NT2/D1 (cell line): Measurements from ENCODE around the gene PTH2R.

Experiments used
- DNase-seq: peaks from one replicate; pipeline ENCODE4 v3.0.0-alpha.2; 2011; ENCODE audit warnings: low read depth, low spot score
- H3K27me3 ChIP-seq: 2 replicates; pipeline ENCODE4 v1.6.0; 2011; ENCODE audit warnings: mild to moderate bottlenecking; ENCODE audit not compliant: insufficient read length, insufficient read depth
- H3K36me3 ChIP-seq: 2 replicates; pipeline ENCODE4 v1.6.1; 2011; ENCODE audit warnings: mild to moderate bottlenecking, low read length, mixed read lengths; ENCODE audit not compliant: insufficient read depth, insufficient read length
- H3K4me1 ChIP-seq: 2 replicates; pipeline ENCODE4 v1.5.1; 2011; ENCODE audit not compliant: insufficient read depth, insufficient read length
- H3K4me3 ChIP-seq: 2 replicates; pipeline ENCODE4 v1.5.1; 2011; ENCODE audit warnings: low read depth; ENCODE audit not compliant: insufficient read length
- H3K9ac ChIP-seq: 2 replicates; pipeline ENCODE4 v1.6.0; 2011; ENCODE audit warnings: low read depth; ENCODE audit not compliant: insufficient read length
- H3K9me3 ChIP-seq: 2 replicates; pipeline ENCODE4 v1.5.1; 2011; ENCODE audit warnings: mild to moderate bottlenecking, low read length; ENCODE audit not compliant: insufficient read depth
- SUZ12 ChIP-seq: IDR thresholded peaks from 2 replicates; pipeline ENCODE4 v1.6.1; 2011; ENCODE audit not compliant: insufficient read length, insufficient read depth; ENCODE audit errors: extremely low read depth
- YY1 ChIP-seq: IDR thresholded peaks from 2 replicates; pipeline ENCODE4 v1.6.1; 2011; ENCODE audit not compliant: insufficient read length, insufficient read depth
- ZNF274 ChIP-seq: IDR thresholded peaks from 2 replicates; pipeline ENCODE4 v1.6.1; 2011; ENCODE audit warnings: mild to moderate bottlenecking, low read depth, low read length

PTH2R gene

DNA sequence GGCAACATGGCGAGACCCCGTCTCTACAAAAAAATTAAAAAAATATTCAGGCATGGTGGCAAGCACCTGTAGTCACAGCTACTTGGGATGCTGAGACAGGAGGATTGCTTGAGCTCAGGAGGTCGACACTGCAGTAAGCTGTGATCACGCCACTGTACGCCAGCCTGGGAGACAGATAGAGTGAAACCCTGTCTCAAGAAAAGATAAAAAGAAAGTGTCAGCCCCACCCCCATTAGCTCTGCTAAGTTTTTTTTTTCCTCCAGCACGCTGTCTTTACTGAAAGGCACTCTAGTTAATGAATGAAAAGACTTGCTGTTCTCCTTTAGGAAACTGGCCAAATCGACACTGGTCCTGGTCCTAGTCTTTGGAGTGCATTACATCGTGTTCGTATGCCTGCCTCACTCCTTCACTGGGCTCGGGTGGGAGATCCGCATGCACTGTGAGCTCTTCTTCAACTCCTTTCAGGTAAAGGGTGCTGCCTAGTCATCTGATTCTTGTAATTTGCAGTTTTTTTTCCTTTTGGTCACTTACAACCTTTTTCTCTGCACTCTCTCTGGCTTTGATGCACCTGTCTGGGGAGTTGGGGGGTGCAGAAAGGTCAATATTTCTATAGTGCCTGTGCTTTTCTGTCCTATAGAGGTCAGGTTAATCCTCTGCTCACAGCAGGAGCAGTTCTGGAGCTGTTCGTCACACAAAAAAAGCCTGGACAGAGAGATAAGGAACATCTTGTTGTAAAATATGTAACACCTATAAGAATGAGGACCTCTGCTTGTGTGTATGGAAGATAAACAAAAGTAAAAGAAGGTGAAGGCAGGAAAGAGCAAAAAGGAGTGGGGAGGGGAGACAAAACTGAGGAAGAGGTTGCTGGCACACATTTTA, 82.3 kb downstream of the PTH2R start:
- H3K4me3 ChIP-seq: no peak overlapping the region
- no peaks in the 10 kb centered on the region for H3K36me3 ChIP-seq
- TF ChIP-seq SUZ12: no peak
- TF ChIP-seq YY1: no peak
- TF ChIP-seq ZNF274: no peak
- no peak for DNase-seq
- no peak overlapping the region for H3K9ac ChIP-seq
- H3K4me1 ChIP-seq: no peaks in the 10 kb centered on the region
- no peaks in the 10 kb centered on the region for H3K27me3 ChIP-seq
- no peaks in the 10 kb centered on the region for H3K9me3 ChIP-seq

- DNase-seq: no peak
- Histone ChIP-seq H3K9me3 (no peaks in the 10 kb centered on the region), H3K36me3 (no peaks in the 10 kb centered on the region), H3K4me3 (no peak overlapping the region), H3K27me3 (no peaks in the 10 kb centered on the region), H3K9ac (no peak overlapping the region), H3K4me1 (no peaks in the 10 kb centered on the region)
- TF ChIP-seq ZNF274 (no peak), YY1 (no peak), SUZ12 (no peak)
Observed at GRCh38 chr2:208489687-208490086, 83.1 kb downstream of the PTH2R start.

- Histone ChIP-seq H3K27me3 (no peaks in the 10 kb centered on the region), H3K4me3 (no peak overlapping the region), H3K4me1 (no peaks in the 10 kb centered on the region), H3K36me3 (no peaks in the 10 kb centered on the region), H3K9me3 (no peaks in the 10 kb centered on the region), H3K9ac (no peak overlapping the region)
- no peak for DNase-seq
- TF ChIP-seq YY1: no peak
Observed at GRCh38 chr2:208490492-208490891, 83.9 kb downstream of the PTH2R start.

GRCh38 chr2:208491641-208492040, 85.0 kb downstream of the PTH2R start:
- Histone ChIP-seq H3K4me1 (no peaks in the 10 kb centered on the region), H3K4me3 (no peak overlapping the region), H3K27me3 (no peaks in the 10 kb centered on the region), H3K9ac (no peak overlapping the region), H3K36me3 (no peaks in the 10 kb centered on the region), H3K9me3 (no peaks in the 10 kb centered on the region)
- no peak for DNase-seq
- no peak for TF ChIP-seq ZNF274
- no peak for TF ChIP-seq SUZ12
- no peak for TF ChIP-seq YY1

GRCh38 chr2:208492069-208492468, 85.5 kb downstream of the PTH2R start:
- no peak for TF ChIP-seq YY1
- no peaks in the 10 kb centered on the region for H3K36me3 ChIP-seq
- no peaks in the 10 kb centered on the region for H3K27me3 ChIP-seq
- H3K9me3 ChIP-seq: no peaks in the 10 kb centered on the region
- H3K9ac ChIP-seq: no peak overlapping the region
- no peaks in the 10 kb centered on the region for H3K4me1 ChIP-seq
- H3K4me3 ChIP-seq: no peak overlapping the region
- DNase-seq: no peak

DNA sequence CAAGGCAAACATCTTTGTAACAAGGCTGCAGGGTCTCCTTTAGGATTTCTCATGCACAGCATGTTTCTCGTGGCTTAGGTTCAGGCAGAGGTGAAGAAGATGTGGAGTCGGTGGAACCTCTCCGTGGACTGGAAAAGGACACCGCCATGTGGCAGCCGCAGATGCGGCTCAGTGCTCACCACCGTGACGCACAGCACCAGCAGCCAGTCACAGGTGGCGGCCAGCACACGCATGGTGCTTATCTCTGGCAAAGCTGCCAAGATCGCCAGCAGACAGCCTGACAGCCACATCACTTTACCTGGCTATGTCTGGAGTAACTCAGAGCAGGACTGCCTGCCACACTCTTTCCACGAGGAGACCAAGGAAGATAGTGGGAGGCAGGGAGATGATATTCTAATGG, 86.6 kb downstream of the PTH2R start:
- DNase-seq: no peak
- H3K36me3 ChIP-seq: no peaks in the 10 kb centered on the region
- no peaks in the 10 kb centered on the region for H3K27me3 ChIP-seq

DNA sequence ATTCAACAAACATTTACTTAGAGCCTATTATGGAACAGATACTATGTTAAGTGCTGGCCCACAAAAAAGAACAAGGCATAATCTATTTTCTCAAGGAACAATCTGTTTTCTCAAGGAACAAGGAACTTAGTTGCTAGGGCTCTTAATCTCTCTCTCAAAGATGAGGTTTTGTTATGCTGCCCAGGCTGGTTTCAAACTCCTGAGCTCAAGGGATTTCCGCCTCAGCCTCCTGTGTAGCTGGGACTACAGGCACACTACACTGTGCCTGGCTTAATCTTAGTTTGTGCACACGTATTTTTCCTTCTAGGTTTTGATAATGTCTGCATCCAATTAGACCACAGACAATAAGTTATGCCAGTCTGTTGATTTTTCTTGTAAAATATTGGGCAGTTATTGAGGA, 89.5 kb downstream of the PTH2R start:
- no peaks in the 10 kb centered on the region for H3K27me3 ChIP-seq
- TF ChIP-seq YY1 (no peak), SUZ12 (no peak), ZNF274 (no peak)
- no peak overlapping the region for H3K4me3 ChIP-seq
- H3K9ac ChIP-seq: no peak overlapping the region
- H3K4me1 ChIP-seq: no peaks in the 10 kb centered on the region
- DNase-seq: peak; percentile 15
- no peaks in the 10 kb centered on the region for H3K36me3 ChIP-seq
- H3K9me3 ChIP-seq: no peaks in the 10 kb centered on the region

More for the DNA sequence above, 86.6 kb downstream of the PTH2R start:
- Histone ChIP-seq H3K9ac (no peak overlapping the region), H3K9me3 (no peaks in the 10 kb centered on the region), H3K4me3 (no peak overlapping the region), H3K4me1 (no peaks in the 10 kb centered on the region)
- TF ChIP-seq YY1 (no peak), SUZ12 (no peak), ZNF274 (no peak)

DNA sequence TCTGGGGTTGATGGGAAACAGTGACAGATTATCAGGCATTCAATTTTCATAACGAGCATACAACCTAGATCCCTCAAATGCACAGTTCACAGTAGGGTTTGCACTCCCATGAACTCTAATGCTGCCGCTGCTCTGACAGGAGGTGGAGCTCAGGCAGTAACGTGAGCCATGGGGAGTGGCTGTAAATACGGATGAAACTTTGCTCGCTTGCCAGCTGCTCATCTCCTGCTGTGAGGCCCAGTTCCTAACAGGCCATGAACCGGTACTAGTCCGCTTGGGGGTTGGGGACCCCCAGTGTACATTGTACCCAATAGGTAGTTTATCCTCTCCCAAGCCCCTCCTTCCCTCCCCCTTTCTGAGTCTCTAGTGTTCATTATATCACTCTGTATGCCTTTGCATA, 94.6 kb downstream of the PTH2R start:
- Histone ChIP-seq H3K9ac (no peak overlapping the region), H3K4me1 (no peaks in the 10 kb centered on the region), H3K9me3 (no peaks in the 10 kb centered on the region), H3K36me3 (no peaks in the 10 kb centered on the region), H3K4me3 (no peak overlapping the region), H3K27me3 (no peaks in the 10 kb centered on the region)
- DNase-seq: no peak
- TF ChIP-seq ZNF274: no peak
- TF ChIP-seq SUZ12: no peak
- TF ChIP-seq YY1: no peak
